KMS-11 (cell line): Measurements from ENCODE around the gene NCF2.

Source experiments
- H2AFZ ChIP-seq: fragments of 200-600 bp; sonication (generic); 2 replicates; pipeline ENCODE4 v1.6.1; 2016; ENCODE audit warnings: antibody characterized with exemption, mixed run types, low read depth
- H3K27ac ChIP-seq: fragments of 200-600 bp; sonication (generic); 2 replicates; pipeline ENCODE4 v1.6.1; 2016; ENCODE audit warnings: mild to moderate bottlenecking, mixed run types
- H3K27me3 ChIP-seq: fragments of 200-600 bp; sonication (generic); 2 replicates; pipeline ENCODE4 v1.6.1; 2017; ENCODE audit warnings: mild to moderate bottlenecking, low read depth, mixed run types, moderate library complexity; ENCODE audit not compliant: insufficient read depth
- H3K36me3 ChIP-seq: fragments of 200-600 bp; sonication (generic); 2 replicates; pipeline ENCODE4 v1.6.1; 2017; ENCODE audit warnings: mild to moderate bottlenecking, mixed run types; ENCODE audit not compliant: insufficient read depth
- H3K4me1 ChIP-seq: fragments of 200-600 bp; sonication (generic); 2 replicates; pipeline ENCODE4 v1.6.1; 2016; ENCODE audit warnings: mild to moderate bottlenecking, low read depth, mixed run types; ENCODE audit not compliant: poor library complexity, severe bottlenecking
- H3K4me2 ChIP-seq: fragments of 200-600 bp; sonication (generic); 2 replicates; pipeline ENCODE4 v1.7.0; 2016; ENCODE audit warnings: mild to moderate bottlenecking, mixed run types
- H3K4me3 ChIP-seq: fragments of 200-600 bp; sonication (generic); IDR thresholded peaks from 2 replicates; pipeline ENCODE4 v1.6.1; 2017; ENCODE audit warnings: low read depth, low read length, mixed read lengths; ENCODE audit not compliant: insufficient read depth
- H3K79me2 ChIP-seq: fragments of 200-600 bp; sonication (generic); 2 replicates; pipeline ENCODE4 v1.6.1; 2016; ENCODE audit warnings: low read depth, mixed run types; ENCODE audit not compliant: insufficient read depth
- H3K9ac ChIP-seq: fragments of 200-600 bp; sonication (generic); 2 replicates; pipeline ENCODE4 v1.6.1; 2016; ENCODE audit warnings: mild to moderate bottlenecking, mixed run types
- H4K20me1 ChIP-seq: fragments of 200-600 bp; sonication (generic); 2 replicates; pipeline ENCODE4 v1.6.1; 2016; ENCODE audit warnings: mild to moderate bottlenecking, mixed run types; ENCODE audit not compliant: insufficient read depth
- CTCF ChIP-seq: fragments of 200-600 bp; sonication (generic); conservative IDR thresholded peaks from 2 replicates; pipeline ENCODE4 v1.6.1; 2017; ENCODE audit warnings: low read depth, mild to moderate bottlenecking, antibody characterized with exemption, low read length, moderate library complexity, mixed read lengths

The NCF2 gene

GRCh38 chr1:183570451-183570850 is 19.8 kb downstream of the NCF2 start:
- no peaks in the 10 kb centered on the region for H3K27me3 ChIP-seq
- H3K79me2 ChIP-seq: no peaks in the 10 kb centered on the region
- no peaks in the 10 kb centered on the region for H4K20me1 ChIP-seq
- H3K36me3 ChIP-seq: no peaks in the 10 kb centered on the region
- no peak overlapping the region for H3K9ac ChIP-seq
- no peak overlapping the region for H2AFZ ChIP-seq
- peaks cover 9% of the 10 kb centered on the region for H3K4me1 ChIP-seq
- no peak overlapping the region for H3K27ac ChIP-seq
- no peak overlapping the region for H3K4me2 ChIP-seq
- TF ChIP-seq CTCF: no peak
- H3K4me3 ChIP-seq: no peak overlapping the region

GRCh38 chr1:183569801-183570200 is 20.5 kb downstream of the NCF2 start:
- Histone ChIP-seq H3K27me3 (no peaks in the 10 kb centered on the region), H3K79me2 (no peaks in the 10 kb centered on the region), H3K36me3 (no peaks in the 10 kb centered on the region), H2AFZ (no peak overlapping the region), H3K4me3 (no peak overlapping the region), H3K4me2 (no peak overlapping the region), H3K9ac (no peak overlapping the region), H3K4me1 (peaks cover 9% of the 10 kb centered on the region), H4K20me1 (no peaks in the 10 kb centered on the region), H3K27ac (no peak overlapping the region)
- TF ChIP-seq CTCF: no peak

DNA sequence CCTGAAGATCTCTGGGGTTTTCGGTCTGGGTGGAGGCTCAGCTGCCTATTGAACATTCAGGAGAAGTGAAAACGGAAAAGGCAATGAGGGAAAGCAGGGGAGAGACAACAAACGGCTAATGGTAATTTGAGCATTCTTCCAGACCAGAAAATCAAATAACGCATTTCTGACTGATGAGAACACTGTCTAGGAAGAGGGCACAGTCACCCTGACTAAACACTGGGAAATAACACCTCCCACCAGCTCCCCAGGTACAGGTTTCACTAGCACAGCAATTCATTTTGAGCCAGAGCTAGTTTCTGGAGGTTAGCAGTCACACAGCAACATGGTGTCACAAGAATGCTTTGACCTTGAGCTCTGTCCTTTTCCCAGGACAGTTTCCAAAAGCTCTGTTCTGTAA is 21.1 kb downstream of the NCF2 start:
- no peak for TF ChIP-seq CTCF
- Histone ChIP-seq H4K20me1 (no peaks in the 10 kb centered on the region), H3K4me2 (no peak overlapping the region), H3K9ac (no peak overlapping the region), H3K79me2 (no peaks in the 10 kb centered on the region), H3K27ac (no peak overlapping the region), H3K36me3 (no peaks in the 10 kb centered on the region), H3K27me3 (no peaks in the 10 kb centered on the region), H3K4me3 (no peak overlapping the region), H3K4me1 (peaks cover 9% of the 10 kb centered on the region), H2AFZ (no peak overlapping the region)

GRCh38 chr1:183568176-183569021 is 21.9 kb downstream of the NCF2 start:
- no peaks in the 10 kb centered on the region for H4K20me1 ChIP-seq
- H3K4me1 ChIP-seq: peaks cover 9% of the 10 kb centered on the region
- no peak overlapping the region for H2AFZ ChIP-seq
- H3K27me3 ChIP-seq: no peaks in the 10 kb centered on the region
- no peak overlapping the region for H3K27ac ChIP-seq
- H3K4me2 ChIP-seq: no peak overlapping the region
- no peak overlapping the region for H3K9ac ChIP-seq
- no peaks in the 10 kb centered on the region for H3K36me3 ChIP-seq
- no peak overlapping the region for H3K4me3 ChIP-seq
- H3K79me2 ChIP-seq: no peaks in the 10 kb centered on the region
- TF ChIP-seq CTCF: no peak
